Renal pelvis (tissue), 12 donors: ENCODE results near the gene LCMT1. TPM values are rescaled to one million over a fixed set of nuclear protein-coding genes. Genes with fewer than 3 reads are reported as not detected.
A peak's percentile ranks its signal among the peaks of the same experiment; 100 is the strongest.
"Not testable (repeated sequence)": the region's sequence is repeated elsewhere in the genome, so short reads cannot be mapped to it uniquely, and the experiment has no call there.

ENCODE experiments used
- DNase-seq: peaks from one replicate; pipeline ENCODE4 v3.0.0-alpha.2; 2013
- long read RNA-seq, 16 experiments: transcript quantifications; one replicate each; lab custom pipeline, GENCODE V29; 2026
- polyA plus RNA-seq, 3 donors: library from polyadenylated mRNA; unstranded; fragments of 120-200 nt; gene quantifications; one replicate each; pipeline ENCODE4 v1.2.1, GENCODE V29; 2013; ENCODE audit not compliant: insufficient read length in 3 of 3

LCMT1 gene
- polyA plus RNA-seq, result 10 to 100 TPM; 64.2 to 75.6 (median 69.1) TPM
- long read RNA-seq, donor 1, transcript LCMT1-203 (11 exons, 1,368 nt), result major isoform, 18 of 42 reads
- long read RNA-seq, donor 1, transcript LCMT1-209 (2 exons, 517 nt), result minor isoform, 12 of 42 reads
- long read RNA-seq, donor 1, partial matches to known transcripts, result 11 of 42 reads
- long read RNA-seq, donor 1, other reads (novel, unspliced or antisense), result 0 of 42 reads
- long read RNA-seq, donor 2, transcript LCMT1-203 (11 exons, 1,368 nt), result minor isoform, 15 of 32 reads
- long read RNA-seq, donor 2, transcript LCMT1-209 (2 exons, 517 nt), result major isoform, 16 of 32 reads
- long read RNA-seq, donor 2, partial matches to known transcripts, result 0 of 32 reads
- long read RNA-seq, donor 2, other reads (novel, unspliced or antisense), result 0 of 32 reads
- long read RNA-seq, donor 3, transcript LCMT1-209 (2 exons, 517 nt), result minor isoform, 17 of 44 reads
- long read RNA-seq, donor 3, transcript LCMT1-203 (11 exons, 1,368 nt), result major isoform, 20 of 44 reads
- long read RNA-seq, donor 3, partial matches to known transcripts, result 0 of 44 reads
- long read RNA-seq, donor 3, other reads (novel, unspliced or antisense), result 5 of 44 reads
- long read RNA-seq, donor 4, transcript LCMT1-209 (2 exons, 517 nt), result minor isoform, 16 of 46 reads
- long read RNA-seq, donor 4, transcript LCMT1-203 (11 exons, 1,368 nt), result major isoform, 17 of 46 reads
- long read RNA-seq, donor 4, partial matches to known transcripts, result 12 of 46 reads
- long read RNA-seq, donor 4, other reads (novel, unspliced or antisense), result 0 of 46 reads
- long read RNA-seq, donor 5, transcript LCMT1-203 (11 exons, 1,368 nt), result minor isoform, 5 of 20 reads
- long read RNA-seq, donor 5, transcript LCMT1-209 (2 exons, 517 nt), result major isoform, 9 of 20 reads
- long read RNA-seq, donor 5, partial matches to known transcripts, result 5 of 20 reads
- long read RNA-seq, donor 5, other reads (novel, unspliced or antisense), result 0 of 20 reads
- long read RNA-seq, donor 6, transcript LCMT1-209 (2 exons, 517 nt), result minor isoform, 5 of 28 reads
- long read RNA-seq, donor 6, transcript LCMT1-203 (11 exons, 1,368 nt), result major isoform, 13 of 28 reads
- long read RNA-seq, donor 6, partial matches to known transcripts, result 7 of 28 reads
- long read RNA-seq, donor 6, other reads (novel, unspliced or antisense), result 0 of 28 reads
- long read RNA-seq, donor 7, transcript LCMT1-209 (2 exons, 517 nt), result major isoform, 29 of 75 reads
- long read RNA-seq, donor 7, transcript LCMT1-203 (11 exons, 1,368 nt), result minor isoform, 24 of 75 reads
- long read RNA-seq, donor 7, partial matches to known transcripts, result 20 of 75 reads
- long read RNA-seq, donor 7, other reads (novel, unspliced or antisense), result 0 of 75 reads
- long read RNA-seq, donor 8, transcript LCMT1-203 (11 exons, 1,368 nt), result major isoform, 5 of 10 reads
- long read RNA-seq, donor 8, partial matches to known transcripts, result 0 of 10 reads
- long read RNA-seq, donor 8, other reads (novel, unspliced or antisense), result 0 of 10 reads
- long read RNA-seq, donor 9, transcript LCMT1-209 (2 exons, 517 nt), result minor isoform, 19 of 56 reads
- long read RNA-seq, donor 9, transcript LCMT1-203 (11 exons, 1,368 nt), result major isoform, 25 of 56 reads
- long read RNA-seq, donor 9, partial matches to known transcripts, result 8 of 56 reads
- long read RNA-seq, donor 9, other reads (novel, unspliced or antisense), result 0 of 56 reads
- long read RNA-seq, donor 10, transcript LCMT1-203 (11 exons, 1,368 nt), result minor isoform, 8 of 27 reads
- long read RNA-seq, donor 10, transcript LCMT1-209 (2 exons, 517 nt), result major isoform, 17 of 27 reads
- long read RNA-seq, donor 10, partial matches to known transcripts, result 0 of 27 reads
- long read RNA-seq, donor 10, other reads (novel, unspliced or antisense), result 0 of 27 reads
- long read RNA-seq, donor 11, transcript LCMT1-203 (11 exons, 1,368 nt), result minor isoform, 11 of 28 reads
- long read RNA-seq, donor 11, transcript LCMT1-209 (2 exons, 517 nt), result major isoform, 16 of 28 reads
- long read RNA-seq, donor 11, partial matches to known transcripts, result 0 of 28 reads
- long read RNA-seq, donor 11, other reads (novel, unspliced or antisense), result 0 of 28 reads
- long read RNA-seq, donor 12, transcript LCMT1-203 (11 exons, 1,368 nt), result minor isoform, 11 of 35 reads
- long read RNA-seq, donor 12, transcript LCMT1-209 (2 exons, 517 nt), result major isoform, 21 of 35 reads
- long read RNA-seq, donor 12, partial matches to known transcripts, result 0 of 35 reads
- long read RNA-seq, donor 12, other reads (novel, unspliced or antisense), result 0 of 35 reads
- long read RNA-seq, donor 13, transcript LCMT1-209 (2 exons, 517 nt), result major isoform, 20 of 30 reads
- long read RNA-seq, donor 13, partial matches to known transcripts, result 5 of 30 reads
- long read RNA-seq, donor 13, other reads (novel, unspliced or antisense), result 0 of 30 reads
- long read RNA-seq, donor 14, result 0 reads
- long read RNA-seq, donor 15, result 0 reads
- long read RNA-seq, donor 16, transcript LCMT1-209 (2 exons, 517 nt), result major isoform, 26 of 56 reads
- long read RNA-seq, donor 16, transcript LCMT1-203 (11 exons, 1,368 nt), result minor isoform, 20 of 56 reads
- long read RNA-seq, donor 16, partial matches to known transcripts, result 9 of 56 reads
- long read RNA-seq, donor 16, other reads (novel, unspliced or antisense), result 0 of 56 reads

DNA sequence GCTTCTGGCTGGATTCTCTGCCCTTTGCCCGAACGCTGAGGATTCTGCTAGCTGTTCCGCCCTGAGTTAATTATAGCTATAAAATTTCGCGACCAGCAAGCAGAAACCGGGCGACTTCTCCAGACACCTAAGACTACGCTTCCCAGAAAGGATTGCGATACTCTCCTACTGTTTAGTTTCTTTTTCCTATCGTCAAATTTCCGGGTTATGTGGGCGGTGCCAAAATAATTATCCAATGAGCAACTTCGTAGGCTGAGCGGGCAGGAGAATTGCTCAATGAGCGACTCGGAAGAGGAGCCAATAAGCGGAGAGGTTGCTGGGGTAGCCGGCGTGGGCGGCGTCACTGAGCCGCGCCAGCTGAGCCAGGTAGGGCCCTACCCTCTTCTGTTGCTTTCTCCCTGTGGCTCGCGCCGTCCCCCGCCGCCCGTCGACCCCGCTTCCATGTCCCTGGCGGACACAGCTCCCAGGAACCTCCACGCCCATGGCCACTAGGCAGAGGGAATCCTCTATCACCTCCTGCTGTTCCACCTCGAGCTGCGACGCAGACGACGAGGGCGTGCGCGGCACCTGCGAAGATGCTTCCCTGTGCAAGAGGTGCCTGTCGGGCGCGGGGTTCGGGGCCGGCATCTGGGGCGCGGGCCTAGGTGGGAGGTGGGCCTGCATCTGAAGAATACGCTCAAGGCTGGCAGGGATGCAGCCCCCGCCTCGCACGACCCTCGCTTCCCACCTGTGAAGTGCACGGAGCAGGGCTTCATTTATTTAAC, at the start of gene LCMT1:
LCMT1 (plus strand) TSS at position 340 of the 764 bp plus-strand sequence; CDS start at position 482, 142 bp downstream.
- peak; percentile 99 for DNase-seq

DNA sequence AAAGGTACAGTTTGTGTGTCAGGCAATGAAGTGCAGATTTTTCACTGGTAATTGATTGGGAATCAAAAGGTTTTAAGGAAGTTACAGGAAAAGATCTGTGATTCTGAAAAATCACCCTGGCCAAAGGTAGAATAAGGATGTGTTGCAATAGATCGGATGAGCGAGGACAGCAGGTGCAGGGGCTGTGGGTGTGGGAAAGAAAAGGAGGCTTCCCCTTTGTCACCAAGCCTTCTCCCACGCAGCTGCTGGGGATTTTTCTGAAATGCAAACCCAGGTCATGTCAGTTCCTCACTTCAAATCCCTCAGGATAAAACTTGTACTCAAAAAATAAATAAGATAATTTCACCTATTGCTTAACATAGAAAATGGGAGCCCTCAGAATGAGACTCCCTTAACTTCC, 48.4 kb upstream of the LCMT1 start:
- no peak for DNase-seq

DNA sequence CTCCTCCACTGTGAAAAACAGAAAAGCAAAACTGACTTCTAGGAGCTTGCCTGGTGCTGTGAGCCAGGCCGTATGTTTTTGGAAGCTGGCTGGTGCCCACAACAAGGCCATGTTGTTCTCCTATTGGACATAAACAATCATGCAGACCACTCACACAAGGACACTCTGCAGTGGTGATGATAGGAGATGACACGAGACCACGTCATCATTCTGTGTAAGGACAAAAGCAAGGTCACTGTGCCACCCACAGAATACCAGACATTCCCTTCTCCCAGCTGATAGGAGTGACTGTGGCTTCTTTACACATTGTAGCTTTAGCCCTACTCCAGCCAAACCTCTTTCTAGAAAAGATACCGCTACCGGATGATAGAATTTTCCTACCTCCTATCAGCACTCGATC, 47.7 kb upstream of the LCMT1 start:
- DNase-seq, result no peak

DNA sequence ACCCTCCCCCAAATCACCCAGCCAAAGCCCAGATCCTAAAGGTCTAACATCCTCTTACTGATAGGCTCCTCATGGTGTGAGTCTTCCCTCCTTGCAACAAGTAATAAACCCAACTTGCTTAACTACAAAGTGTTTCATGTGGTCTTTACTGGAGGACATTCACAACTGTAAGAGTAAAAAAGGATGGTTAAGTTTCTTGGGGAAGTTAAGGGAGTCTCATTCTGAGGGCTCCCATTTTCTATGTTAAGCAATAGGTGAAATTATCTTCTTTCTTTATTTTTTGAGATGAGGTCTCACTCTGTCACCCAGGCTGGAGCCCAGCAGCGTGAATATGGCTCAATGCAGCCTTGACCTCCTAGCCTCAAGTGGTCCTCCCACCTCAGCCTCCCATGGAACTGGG, 47.3 kb upstream of the LCMT1 start:
- DNase-seq, result not testable (repeated sequence)

DNA sequence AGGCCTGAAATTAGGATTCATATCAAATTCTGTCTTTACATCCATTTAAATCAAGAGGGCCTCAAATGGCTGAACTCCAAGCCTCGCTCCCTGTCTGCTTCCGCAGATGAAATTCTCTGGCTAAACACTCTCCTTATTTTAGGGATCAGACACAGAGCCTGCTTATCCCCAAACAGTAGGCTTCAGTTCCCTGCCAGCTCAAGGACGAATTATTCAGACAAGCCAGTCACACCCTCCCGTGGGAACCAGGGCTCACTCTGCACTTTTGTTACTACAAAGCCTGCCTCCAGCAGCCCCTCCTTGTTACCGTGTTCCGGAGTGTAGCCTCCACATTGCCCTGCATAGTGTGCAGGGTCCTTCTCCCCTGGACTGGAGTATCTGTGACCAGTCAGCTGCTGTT, 46.6 kb upstream of the LCMT1 start:
- DNase-seq, result no peak

DNA sequence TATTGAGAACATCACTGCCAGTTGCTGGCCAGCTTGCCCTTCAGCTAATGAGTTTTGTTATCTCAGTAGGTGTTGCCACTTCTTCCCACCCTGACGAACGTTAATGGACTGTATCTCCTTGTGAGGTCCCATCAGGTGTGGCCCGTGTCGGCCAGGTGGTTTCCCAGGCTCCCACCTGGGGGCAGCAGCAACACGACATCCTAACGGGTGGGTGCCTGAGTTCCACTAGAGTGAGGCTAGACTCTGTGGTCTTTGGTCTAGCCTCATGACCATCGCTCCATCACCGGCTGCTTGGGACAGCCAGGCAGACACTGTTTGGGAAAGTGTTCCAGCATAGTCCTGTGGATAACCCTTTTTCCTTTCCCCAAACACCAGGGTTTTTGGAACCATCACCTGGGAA, 45.6 kb upstream of the LCMT1 start:
- no peak for DNase-seq

DNA sequence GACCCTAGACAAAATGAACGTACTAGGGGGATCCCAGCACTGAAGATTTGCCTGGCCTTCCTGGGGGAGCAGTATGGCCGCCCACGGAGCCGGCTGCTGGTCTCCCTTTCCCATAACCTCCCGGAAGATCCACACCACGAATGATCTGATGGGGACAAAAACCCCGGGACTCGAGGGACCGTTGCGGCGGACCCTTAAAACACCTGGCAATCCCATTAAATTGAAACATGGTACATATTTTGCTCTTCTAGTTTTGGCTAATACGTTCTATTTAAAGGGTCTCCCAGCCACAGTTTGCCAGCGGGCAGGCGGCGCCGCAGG, 45.2 kb upstream of the LCMT1 start:
- no peak for DNase-seq

DNA sequence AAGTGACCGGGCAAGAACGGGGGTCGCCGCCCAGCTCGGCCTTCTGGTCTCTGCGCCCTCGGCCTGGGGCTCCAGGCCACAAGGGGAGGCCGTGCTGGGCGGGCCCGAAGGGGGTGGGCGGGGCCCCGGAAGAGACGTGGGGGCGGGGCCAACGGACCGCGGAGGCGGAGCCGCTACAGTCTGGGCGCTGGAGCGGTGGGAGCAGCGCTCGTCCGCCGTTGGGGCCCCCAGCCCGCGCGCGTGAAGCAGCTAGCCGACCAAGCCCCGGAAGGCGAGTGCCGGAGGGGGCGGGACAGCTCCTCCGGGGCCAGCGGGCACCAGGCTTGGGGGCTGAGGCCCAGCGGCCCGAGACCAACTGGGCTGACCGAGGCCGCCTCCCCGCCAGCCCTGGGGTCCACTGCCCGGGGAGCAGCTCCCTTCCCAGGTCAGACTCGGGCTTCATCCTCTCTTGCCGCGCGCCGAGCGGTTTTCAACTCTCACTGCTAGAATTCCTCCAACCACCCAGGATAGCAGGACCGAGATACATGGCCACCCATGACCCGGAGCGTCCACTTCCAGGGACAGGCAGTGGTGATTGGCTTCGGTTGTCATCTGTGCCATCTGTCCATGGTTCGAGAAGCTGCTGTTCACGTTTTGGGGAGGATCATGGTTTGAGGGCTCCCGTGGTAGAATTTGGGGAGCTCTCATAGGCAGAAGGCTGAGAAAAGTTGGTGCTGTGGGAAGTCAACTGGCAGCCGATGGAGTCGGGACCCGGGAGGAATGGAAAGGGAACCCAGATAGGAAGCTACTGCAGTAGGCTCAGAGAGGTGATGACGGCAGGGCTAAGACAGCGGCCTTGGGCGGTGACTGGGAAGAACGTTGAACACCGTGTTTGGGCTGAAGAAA, 44.6 kb upstream of the LCMT1 start:
- peak; percentile 81 for DNase-seq

DNA sequence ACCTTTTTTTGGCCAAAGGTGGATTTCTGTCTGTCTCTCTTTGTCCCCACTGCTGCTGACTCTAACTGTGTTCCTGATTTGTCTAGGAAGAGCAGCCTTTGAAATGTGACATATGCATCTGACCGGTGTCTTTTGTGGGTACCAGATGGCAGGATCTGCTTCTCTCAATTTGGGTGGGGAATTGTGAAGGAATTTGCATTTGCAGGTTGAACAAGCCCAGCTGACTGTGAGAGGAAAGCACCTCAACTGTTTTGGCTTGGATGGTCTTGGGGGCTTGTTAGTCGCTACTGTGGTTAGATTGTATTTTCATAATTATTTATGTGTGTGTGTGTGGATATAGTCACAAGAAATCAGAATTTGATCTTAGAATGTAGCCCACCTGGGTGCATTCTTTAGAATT, 37.7 kb upstream of the LCMT1 start:
- DNase-seq, result no peak

DNA sequence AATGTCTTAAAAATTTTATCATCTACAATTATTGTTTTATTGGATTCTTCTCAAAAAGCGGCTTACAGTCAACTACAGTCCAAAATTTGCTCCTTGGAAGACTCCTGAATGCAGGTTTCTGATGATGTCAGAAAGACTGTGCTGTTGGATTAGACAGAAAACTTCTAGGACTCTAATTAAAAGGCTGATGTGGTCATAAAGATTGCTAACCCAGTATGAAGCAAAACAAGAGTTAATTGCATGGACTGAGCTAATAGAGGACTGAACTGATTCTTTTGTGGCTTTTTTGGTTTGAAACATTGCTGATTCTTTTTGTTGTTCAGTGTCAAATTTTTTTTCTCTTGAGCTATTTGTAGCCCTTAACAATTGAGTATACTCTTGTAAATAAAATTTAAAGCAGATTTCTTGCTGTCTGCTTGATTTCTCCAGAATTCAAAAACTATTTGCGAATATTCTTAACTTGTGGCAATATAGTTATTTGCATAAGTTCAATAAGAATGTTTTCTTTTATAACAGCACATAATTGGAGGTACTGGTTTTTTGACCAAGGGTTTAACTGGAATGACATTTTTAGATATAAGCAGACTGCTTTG, 33.1 kb upstream of the LCMT1 start:
- DNase-seq, result no peak

DNA sequence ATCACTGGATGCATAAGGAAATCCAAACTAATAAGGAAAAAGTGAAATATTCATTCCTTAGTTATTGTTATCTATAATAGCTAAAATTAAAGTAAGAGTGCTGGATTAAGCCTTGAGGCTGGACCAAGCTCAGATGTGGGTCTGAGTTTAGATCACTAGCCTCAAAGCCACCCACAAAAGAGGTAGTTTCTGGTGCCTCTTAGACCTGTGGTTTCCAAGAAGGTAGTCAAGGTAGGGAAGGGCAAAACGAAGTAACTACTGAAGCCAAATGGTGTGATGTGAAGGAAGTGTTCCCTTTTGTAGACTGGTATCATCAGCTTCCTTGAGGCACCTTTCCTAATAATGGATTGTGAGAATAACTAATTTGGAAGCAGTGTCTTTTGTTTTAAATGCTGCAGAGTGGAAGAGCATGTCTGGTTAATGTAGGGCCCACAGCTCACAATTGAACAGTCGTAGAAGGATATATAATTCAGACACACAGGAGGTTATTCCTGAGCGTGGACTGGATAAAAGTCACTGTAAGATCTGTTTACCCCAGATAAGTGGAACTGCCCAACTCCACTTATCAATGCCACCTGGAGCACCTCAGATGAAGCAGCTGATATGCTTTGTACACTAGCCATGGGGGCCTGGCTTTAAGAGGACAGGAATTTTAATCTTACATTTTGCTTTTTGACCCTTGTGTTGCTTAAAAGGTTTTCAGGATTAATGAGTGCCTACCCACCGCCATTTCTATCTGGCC, 31.7 kb upstream of the LCMT1 start:
- DNase-seq, result no peak

DNA sequence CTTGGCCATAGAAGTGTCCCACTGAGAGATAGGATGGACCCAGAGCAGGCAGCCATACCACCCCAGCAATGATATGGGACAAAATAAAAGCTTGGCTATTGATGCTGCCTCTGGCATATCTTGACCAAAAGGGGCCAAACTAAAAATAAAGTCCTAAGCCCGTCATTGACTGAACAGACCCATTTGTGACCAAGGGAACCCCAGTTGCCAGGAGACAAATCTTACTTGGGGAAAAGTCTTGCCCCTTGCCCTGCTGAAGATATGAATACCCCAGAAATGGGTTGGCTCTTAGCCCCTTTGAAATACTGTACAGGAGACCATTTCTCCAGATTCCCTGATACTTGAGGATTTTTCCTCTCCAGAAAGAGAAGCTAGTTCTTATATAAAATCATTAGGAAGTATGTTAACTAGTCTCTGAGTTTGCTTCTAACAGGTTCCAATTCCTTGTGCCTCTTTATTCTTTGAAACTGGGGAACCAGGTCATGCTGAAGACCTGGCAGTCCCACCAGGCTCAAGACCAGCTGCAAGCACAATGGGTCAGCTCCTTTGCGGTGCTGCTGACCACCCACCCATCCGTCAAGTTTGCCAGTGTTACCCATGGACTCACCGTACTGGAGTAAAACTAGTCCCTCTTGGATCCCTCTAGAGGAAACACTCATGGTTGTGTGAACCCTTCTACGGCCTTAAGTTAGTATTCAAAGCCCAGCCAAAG, 31.0 kb upstream of the LCMT1 start:
- DNase-seq, result no peak

DNA sequence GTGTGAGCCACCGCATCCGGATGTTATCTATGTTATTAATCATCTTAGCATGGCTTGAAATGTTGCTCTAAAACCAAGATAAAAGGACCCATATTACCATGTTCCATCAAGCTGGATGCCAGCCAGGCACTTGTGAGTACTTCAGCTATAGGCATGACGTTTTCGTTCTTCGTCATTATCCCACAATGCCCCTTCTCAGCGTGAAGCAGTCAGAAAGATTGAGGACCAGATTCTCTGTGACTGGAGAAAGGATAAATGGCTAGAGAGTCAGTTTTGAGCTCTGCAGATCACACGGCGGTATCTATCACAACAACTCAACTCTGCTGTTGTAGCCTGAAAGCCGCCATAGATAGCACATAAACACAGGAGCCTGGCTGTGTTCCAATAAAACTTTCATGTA, 29.8 kb upstream of the LCMT1 start:
- no peak for DNase-seq

DNA sequence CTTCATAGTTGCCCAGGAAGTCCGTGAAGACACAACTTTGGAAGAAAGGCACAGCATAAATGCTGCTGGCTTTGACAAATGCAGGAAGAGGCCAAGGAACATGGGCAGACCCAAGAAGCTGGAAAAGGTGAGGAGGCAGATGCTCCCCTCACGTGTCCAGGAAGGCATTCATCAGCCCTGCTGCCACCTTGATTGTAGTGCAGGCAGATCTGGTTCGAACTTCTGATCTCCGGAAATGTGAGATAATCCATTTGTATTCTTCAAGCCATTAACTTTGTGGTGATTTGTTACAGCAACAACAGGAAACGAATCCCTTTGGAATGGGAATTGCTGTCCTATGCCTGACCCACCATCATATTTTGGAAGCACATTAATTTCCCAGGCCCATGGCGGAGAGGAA, 28.5 kb upstream of the LCMT1 start:
- no peak for DNase-seq

DNA sequence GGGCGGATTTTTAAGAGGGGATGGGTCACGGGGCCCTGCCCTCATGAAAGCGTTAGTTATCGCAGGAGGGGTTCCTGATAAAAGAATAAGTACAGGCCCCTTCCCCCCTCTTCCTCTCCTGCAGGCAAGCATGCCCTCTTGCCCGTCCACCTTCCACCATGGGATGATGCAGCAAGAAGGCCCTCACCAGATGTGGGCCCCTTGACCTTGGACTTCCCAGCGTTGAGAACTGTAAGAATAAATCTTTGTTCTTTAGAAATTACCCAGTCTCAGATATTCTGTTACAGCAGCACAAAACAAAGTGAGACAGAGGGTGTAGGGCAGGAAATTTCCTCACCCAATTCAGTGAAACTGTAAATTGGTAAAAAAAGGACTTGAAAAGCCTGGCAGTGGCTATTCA, 27.8 kb upstream of the LCMT1 start:
- DNase-seq, result no peak

DNA sequence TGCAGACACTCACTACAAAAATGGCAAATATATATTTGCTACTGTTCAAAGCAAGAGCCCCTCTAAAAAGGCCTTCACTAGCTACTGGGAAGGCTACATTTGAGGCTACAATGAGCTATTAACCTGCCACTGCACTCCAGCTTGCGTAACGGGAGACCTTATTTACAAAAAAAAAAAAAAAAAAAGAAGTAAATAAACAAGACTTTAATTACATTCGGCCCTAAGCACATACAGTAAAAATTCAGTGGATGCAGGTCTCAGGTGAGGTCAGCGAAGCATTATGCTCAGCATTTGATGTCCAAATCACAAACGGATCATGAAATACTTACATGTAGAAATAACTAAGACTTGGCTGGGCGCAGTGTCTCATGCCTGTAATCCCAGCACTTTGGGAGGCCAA, 26.7 kb upstream of the LCMT1 start:
- no peak for DNase-seq
